Testis (tissue), 2 donors: ENCODE results near the gene LY6G5B.

Experiments used
- POLR2A ChIP-seq: fragments of 450-650 bp; IDR thresholded peaks from one replicate; pipeline ENCODE4 v1.6.1; 2017; ENCODE audit warnings: antibody characterized with exemption, mild to moderate bottlenecking, moderate library complexity
- TF ChIP-seq, protein P1 (sequence below), 3 experiments: fragments of 450-650 bp in 2 of 3; fragments of 200-600 bp in 1 of 3; sonication (generic) in 1 of 3; IDR thresholded peaks; one replicate each; pipeline ENCODE4 v1.5.1; 2016 to 2019; ENCODE audit warnings: antibody characterized with exemption in 3 of 3, mild to moderate bottlenecking in 2 of 3, moderate library complexity in 1 of 3

DNA sequence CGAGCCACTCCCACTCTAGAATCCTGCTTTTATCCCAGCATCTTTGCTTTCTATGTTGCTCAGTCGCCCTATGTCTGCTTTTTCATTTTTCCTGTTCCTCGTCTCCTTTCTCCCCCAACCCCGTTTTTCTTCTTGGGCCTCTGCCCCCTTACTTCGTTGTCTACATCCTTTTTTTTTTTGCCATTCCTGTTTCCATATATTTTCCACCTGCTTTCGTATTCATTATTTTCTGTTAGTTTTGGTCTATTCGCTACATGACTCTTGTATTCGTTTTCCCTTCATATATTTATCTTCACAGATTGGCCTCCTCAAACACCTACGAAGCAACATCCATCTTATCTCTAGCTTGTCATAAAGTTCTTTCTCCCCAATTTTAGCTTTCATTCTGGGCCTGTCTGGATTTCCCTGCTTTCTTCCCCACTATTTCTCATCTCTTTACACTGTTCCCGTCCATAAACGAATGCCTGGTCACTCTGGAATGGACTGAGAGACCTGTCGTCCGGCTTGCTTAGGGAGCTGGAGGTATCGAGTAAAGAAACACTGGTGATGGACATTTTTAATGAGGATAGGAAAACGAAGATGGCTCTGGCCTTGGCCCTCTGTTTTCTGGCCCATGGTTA, 48.3 kb upstream of the LY6G5B start:
- TF ChIP-seq, protein P1, sequence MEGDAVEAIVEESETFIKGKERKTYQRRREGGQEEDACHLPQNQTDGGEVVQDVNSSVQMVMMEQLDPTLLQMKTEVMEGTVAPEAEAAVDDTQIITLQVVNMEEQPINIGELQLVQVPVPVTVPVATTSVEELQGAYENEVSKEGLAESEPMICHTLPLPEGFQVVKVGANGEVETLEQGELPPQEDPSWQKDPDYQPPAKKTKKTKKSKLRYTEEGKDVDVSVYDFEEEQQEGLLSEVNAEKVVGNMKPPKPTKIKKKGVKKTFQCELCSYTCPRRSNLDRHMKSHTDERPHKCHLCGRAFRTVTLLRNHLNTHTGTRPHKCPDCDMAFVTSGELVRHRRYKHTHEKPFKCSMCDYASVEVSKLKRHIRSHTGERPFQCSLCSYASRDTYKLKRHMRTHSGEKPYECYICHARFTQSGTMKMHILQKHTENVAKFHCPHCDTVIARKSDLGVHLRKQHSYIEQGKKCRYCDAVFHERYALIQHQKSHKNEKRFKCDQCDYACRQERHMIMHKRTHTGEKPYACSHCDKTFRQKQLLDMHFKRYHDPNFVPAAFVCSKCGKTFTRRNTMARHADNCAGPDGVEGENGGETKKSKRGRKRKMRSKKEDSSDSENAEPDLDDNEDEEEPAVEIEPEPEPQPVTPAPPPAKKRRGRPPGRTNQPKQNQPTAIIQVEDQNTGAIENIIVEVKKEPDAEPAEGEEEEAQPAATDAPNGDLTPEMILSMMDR (IDR thresholded peaks at IDR 0.05): no peak
- TF ChIP-seq POLR2A: no peak
